GM23338 (cell line): ENCODE measurements around the gene KRTAP4-12. TPM values are rescaled to one million over a fixed set of nuclear protein-coding genes. Genes with fewer than 3 reads are reported as not detected.
"Not testable (repeated sequence)": the region's sequence is repeated elsewhere in the genome, so short reads cannot be mapped to it uniquely, and the experiment has no call there.

Experiments used
- ATAC-seq: fragments of 200-7000 bp; cut with Tn5 transposase; 3 replicates; pipeline ENCODE4 v1.9.1; 2020
- DNase-seq: peaks from one replicate; pipeline ENCODE4 v3.0.0-alpha.2; 2015; ENCODE audit warnings: low spot score
- H2AFZ ChIP-seq: fragments of 200-600 bp; sonication (generic); 2 replicates; pipeline ENCODE4 v1.8.0; 2016; ENCODE audit warnings: antibody characterized with exemption, mild to moderate bottlenecking, moderate library complexity
- H3F3A ChIP-seq: fragments of 200-600 bp; sonication (generic); replicated peaks from 2 replicates; pipeline ENCODE4 v1.8.0; 2017; ENCODE audit warnings: antibody characterized with exemption, mixed run types, low read depth
- H3K27ac ChIP-seq: fragments of 200-600 bp; sonication (generic); 2 replicates; pipeline ENCODE4 v1.6.1; 2016; ENCODE audit warnings: low read depth
- H3K27me3 ChIP-seq: fragments of 200-600 bp; sonication (generic); 2 replicates; pipeline ENCODE4 v1.8.0; 2016; ENCODE audit warnings: mild to moderate bottlenecking, mixed run types, moderate library complexity; ENCODE audit not compliant: insufficient read depth
- H3K36me3 ChIP-seq: fragments of 200-600 bp; sonication (generic); 2 replicates; pipeline ENCODE4 v1.8.0; 2016; ENCODE audit warnings: mild to moderate bottlenecking; ENCODE audit not compliant: insufficient read depth
- H3K4me1 ChIP-seq: fragments of 200-600 bp; sonication (generic); 2 replicates; pipeline ENCODE4 v1.8.0; 2016; ENCODE audit warnings: mild to moderate bottlenecking, moderate library complexity; ENCODE audit not compliant: insufficient read depth
- H3K4me2 ChIP-seq: fragments of 200-600 bp; sonication (generic); 2 replicates; pipeline ENCODE4 v1.7.1; 2017; ENCODE audit warnings: mixed run types
- H3K4me3 ChIP-seq: fragments of 200-600 bp; sonication (generic); 2 replicates; pipeline ENCODE4 v1.6.1; 2016; ENCODE audit warnings: mixed run types
- H3K79me2 ChIP-seq: fragments of 200-600 bp; sonication (generic); replicated peaks from 2 replicates; pipeline ENCODE4 v1.8.0; 2017; ENCODE audit warnings: mild to moderate bottlenecking; ENCODE audit not compliant: insufficient read depth
- H3K9me2 ChIP-seq: fragments of 200-600 bp; sonication (generic); 2 replicates; pipeline ENCODE4 v1.8.0; 2017; ENCODE audit not compliant: insufficient read depth
- H4K20me1 ChIP-seq: fragments of 200-600 bp; sonication (generic); replicated peaks from 2 replicates; pipeline ENCODE4 v1.8.0; 2017; ENCODE audit warnings: mild to moderate bottlenecking; ENCODE audit not compliant: insufficient read depth
- H3K27ac Mint-ChIP-seq: 2 replicates; pipeline ENCODE4 v1.8.0; 2020; ENCODE audit warnings: inconsistent platforms, mild to moderate bottlenecking, moderate library complexity, mixed read lengths
- H3K27me3 Mint-ChIP-seq: 3 replicates; pipeline ENCODE4 v1.8.0; 2022; ENCODE audit warnings: low read depth, mild to moderate bottlenecking, moderate library complexity, mixed read lengths, inconsistent platforms; ENCODE audit not compliant: insufficient read depth, poor library complexity
- H3K36me3 Mint-ChIP-seq: 3 replicates; pipeline ENCODE4 v1.8.0; 2021; ENCODE audit warnings: low read depth, mild to moderate bottlenecking, inconsistent platforms, moderate library complexity, mixed read lengths
- H3K4me1 Mint-ChIP-seq: 3 replicates; pipeline ENCODE4 v1.8.0; 2020; ENCODE audit warnings: mild to moderate bottlenecking, inconsistent platforms, mixed read lengths
- H3K4me3 Mint-ChIP-seq: 3 replicates; pipeline ENCODE4 v1.8.0; 2021; ENCODE audit warnings: moderate library complexity, mild to moderate bottlenecking, inconsistent platforms, mixed read lengths
- H3K9me3 Mint-ChIP-seq: 3 replicates; pipeline ENCODE4 v1.8.0; 2020; ENCODE audit warnings: moderate library complexity, mild to moderate bottlenecking, inconsistent platforms, mixed read lengths
- EZH2 ChIP-seq: fragments of 200-600 bp; sonication (generic); IDR thresholded peaks from one replicate; pipeline ENCODE4 v1.8.0; 2017; ENCODE audit warnings: antibody characterized with exemption, mild to moderate bottlenecking, low read depth; ENCODE audit not compliant: unreplicated experiment
- JUNB ChIP-seq: IDR thresholded peaks from one replicate; pipeline ENCODE4 v1.6.1; 2016; ENCODE audit warnings: antibody characterized with exemption; ENCODE audit not compliant: unreplicated experiment
- NANOG ChIP-seq: IDR thresholded peaks from 2 replicates; pipeline ENCODE4 v1.6.1; 2016; ENCODE audit warnings: antibody characterized with exemption, borderline replicate concordance
- POLR2AphosphoS5 ChIP-seq: IDR thresholded peaks from 2 replicates; pipeline ENCODE4 v1.6.1; 2016; ENCODE audit warnings: antibody characterized with exemption, low read depth
- polyA plus RNA-seq: library from polyadenylated mRNA; unstranded; fragments of >200 nt; fragmentation: Nextera tagmentation; extraction: Ambion mirVana; gene quantifications from 2 replicates; pipeline ENCODE4 v1.2.1, GENCODE V29; 2016
- total RNA-seq: library from RNA; depleted of rRNA; stranded (reverse); fragments of >200 nt; shearing (Covaris generic); gene quantifications from 2 replicates; pipeline ENCODE4 v1.2.3, GENCODE V29; 2014
- TF ChIP-seq, protein P1 (sequence below): IDR thresholded peaks from one replicate; pipeline ENCODE4 v1.6.1; 2018; ENCODE audit warnings: antibody characterized with exemption; ENCODE audit not compliant: unreplicated experiment
- TF ChIP-seq, protein P2 (sequence below), 2 experiments: fragments of 200-600 bp in 1 of 2; sonication (generic) in 1 of 2; conservative IDR thresholded peaks; 2 replicates each; pipeline versions ENCODE4 v1.5.1 to v1.6.1; 2016 to 2017; ENCODE audit warnings: antibody characterized with exemption in 2 of 2, low read depth in 2 of 2, mild to moderate bottlenecking in 2 of 2, moderate library complexity in 1 of 2
- TF ChIP-seq, protein P3 (sequence below): IDR thresholded peaks from 2 replicates; pipeline ENCODE4 v1.6.1; 2016; ENCODE audit warnings: antibody characterized with exemption

The KRTAP4-12 gene
- total and polyA plus RNA-seq, 2 experiments from 2014 or later: not detected

DNA sequence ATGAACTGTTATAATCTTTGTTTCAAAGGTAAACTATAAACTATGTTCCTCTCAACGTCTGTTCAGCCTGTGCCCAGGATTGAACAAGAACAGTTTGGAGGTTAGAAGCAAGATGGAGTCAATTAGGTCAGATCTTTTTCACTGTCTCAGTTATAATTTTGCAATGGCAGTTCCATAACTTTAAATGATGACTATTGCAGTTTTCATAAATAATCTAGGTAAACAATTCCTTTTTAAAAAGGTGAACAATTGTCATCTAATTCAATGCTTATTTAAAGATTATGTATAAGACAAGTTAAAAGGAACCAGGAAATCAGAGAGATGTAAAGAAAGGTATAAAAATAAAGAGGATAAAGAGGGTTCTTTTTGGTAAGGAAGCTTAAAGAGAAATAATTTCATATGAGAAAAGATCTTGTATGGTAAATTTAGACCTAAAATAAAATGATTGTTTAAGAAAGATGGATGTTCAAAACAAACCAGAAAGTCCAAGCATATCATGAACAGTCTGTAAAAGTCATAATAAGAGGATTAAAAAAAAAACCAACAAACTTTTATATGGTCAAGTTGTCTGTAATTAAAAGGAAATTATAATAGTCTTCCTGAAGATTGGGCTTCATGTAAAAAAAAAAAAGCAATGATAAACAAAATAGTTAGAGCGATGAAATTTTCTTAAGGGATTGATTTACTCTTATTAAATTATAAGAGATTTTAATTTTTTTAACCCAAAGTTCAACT, 12.7 kb downstream of the KRTAP4-12 start (continued):
- TF ChIP-seq, protein P1, sequence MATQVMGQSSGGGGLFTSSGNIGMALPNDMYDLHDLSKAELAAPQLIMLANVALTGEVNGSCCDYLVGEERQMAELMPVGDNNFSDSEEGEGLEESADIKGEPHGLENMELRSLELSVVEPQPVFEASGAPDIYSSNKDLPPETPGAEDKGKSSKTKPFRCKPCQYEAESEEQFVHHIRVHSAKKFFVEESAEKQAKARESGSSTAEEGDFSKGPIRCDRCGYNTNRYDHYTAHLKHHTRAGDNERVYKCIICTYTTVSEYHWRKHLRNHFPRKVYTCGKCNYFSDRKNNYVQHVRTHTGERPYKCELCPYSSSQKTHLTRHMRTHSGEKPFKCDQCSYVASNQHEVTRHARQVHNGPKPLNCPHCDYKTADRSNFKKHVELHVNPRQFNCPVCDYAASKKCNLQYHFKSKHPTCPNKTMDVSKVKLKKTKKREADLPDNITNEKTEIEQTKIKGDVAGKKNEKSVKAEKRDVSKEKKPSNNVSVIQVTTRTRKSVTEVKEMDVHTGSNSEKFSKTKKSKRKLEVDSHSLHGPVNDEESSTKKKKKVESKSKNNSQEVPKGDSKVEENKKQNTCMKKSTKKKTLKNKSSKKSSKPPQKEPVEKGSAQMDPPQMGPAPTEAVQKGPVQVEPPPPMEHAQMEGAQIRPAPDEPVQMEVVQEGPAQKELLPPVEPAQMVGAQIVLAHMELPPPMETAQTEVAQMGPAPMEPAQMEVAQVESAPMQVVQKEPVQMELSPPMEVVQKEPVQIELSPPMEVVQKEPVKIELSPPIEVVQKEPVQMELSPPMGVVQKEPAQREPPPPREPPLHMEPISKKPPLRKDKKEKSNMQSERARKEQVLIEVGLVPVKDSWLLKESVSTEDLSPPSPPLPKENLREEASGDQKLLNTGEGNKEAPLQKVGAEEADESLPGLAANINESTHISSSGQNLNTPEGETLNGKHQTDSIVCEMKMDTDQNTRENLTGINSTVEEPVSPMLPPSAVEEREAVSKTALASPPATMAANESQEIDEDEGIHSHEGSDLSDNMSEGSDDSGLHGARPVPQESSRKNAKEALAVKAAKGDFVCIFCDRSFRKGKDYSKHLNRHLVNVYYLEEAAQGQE: no peak
- TF ChIP-seq, protein P2, sequence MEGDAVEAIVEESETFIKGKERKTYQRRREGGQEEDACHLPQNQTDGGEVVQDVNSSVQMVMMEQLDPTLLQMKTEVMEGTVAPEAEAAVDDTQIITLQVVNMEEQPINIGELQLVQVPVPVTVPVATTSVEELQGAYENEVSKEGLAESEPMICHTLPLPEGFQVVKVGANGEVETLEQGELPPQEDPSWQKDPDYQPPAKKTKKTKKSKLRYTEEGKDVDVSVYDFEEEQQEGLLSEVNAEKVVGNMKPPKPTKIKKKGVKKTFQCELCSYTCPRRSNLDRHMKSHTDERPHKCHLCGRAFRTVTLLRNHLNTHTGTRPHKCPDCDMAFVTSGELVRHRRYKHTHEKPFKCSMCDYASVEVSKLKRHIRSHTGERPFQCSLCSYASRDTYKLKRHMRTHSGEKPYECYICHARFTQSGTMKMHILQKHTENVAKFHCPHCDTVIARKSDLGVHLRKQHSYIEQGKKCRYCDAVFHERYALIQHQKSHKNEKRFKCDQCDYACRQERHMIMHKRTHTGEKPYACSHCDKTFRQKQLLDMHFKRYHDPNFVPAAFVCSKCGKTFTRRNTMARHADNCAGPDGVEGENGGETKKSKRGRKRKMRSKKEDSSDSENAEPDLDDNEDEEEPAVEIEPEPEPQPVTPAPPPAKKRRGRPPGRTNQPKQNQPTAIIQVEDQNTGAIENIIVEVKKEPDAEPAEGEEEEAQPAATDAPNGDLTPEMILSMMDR (conservative IDR thresholded peaks at IDR 0.05; ENCODE audit: low read depth in 2 of 2): no peak
- TF ChIP-seq, protein P3, sequence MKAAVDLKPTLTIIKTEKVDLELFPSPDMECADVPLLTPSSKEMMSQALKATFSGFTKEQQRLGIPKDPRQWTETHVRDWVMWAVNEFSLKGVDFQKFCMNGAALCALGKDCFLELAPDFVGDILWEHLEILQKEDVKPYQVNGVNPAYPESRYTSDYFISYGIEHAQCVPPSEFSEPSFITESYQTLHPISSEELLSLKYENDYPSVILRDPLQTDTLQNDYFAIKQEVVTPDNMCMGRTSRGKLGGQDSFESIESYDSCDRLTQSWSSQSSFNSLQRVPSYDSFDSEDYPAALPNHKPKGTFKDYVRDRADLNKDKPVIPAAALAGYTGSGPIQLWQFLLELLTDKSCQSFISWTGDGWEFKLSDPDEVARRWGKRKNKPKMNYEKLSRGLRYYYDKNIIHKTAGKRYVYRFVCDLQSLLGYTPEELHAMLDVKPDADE: no peak
- no peak for TF ChIP-seq POLR2AphosphoS5
- TF ChIP-seq EZH2: no peak
- TF ChIP-seq NANOG: no peak
- no peak for TF ChIP-seq JUNB

DNA sequence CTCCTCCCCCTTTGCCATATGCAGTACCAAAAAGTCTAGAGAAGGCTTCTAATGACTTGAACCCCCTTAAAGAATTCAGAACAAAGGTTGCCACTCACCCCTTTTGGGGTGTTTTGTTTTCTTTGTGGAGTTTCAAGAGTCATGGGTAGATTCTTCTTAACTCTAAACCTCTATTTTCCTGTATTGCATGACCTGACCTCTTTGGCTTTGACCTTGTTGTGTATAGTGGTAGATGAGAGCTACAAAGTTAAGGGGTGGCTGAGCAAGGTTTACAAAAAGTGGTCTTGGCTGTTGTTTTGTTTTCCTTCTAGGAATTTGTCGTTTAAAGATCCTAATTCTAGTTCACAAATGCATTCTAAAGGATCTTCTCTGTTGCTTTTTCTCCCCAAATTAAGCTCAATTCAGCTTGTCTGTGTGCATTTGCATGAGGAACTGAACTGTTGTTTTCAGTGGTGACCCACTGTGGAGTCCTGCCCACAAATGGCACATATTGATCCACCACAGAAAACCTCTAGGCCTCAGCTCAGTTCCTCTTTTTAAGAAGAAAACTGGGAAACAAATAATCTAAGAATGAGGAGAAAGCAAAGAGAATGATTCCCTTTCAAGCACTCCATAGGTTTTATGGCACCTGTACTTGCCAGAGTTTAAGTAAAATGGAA, 15.1 kb downstream of the KRTAP4-12 start:
- not testable (repeated sequence) for H3K9me2 ChIP-seq, H3K27ac ChIP-seq
- H3K36me3 ChIP-seq: peaks cover 21% of the 10 kb centered on the region; the same call in 1 of the 2 replicates

More for the DNA sequence above, 15.1 kb downstream of the KRTAP4-12 start:
- not testable (repeated sequence) for DNase-seq, ATAC-seq, H3K4me3 ChIP-seq, H2AFZ ChIP-seq, H4K20me1 ChIP-seq, H3K27me3 Mint-ChIP-seq, H3F3A ChIP-seq, H3K27me3 ChIP-seq, H3K79me2 ChIP-seq, H3K4me3 Mint-ChIP-seq
- Histone ChIP-seq H3K4me1 (peaks cover 25% of the 10 kb centered on the region), H3K4me2 (0 out of 2 replicates have a peak overlapping the region, but pooled peaks have one; percentile 19)
- peaks cover 34% of the 10 kb centered on the region for H3K4me1 Mint-ChIP-seq
- peaks cover 48% of the 10 kb centered on the region for H3K36me3 Mint-ChIP-seq
- H3K9me3 Mint-ChIP-seq: peaks cover 50% of the 10 kb centered on the region
- peak overlapping the region; percentile 85 for H3K27ac Mint-ChIP-seq
